Mesenchymal stem cell (in vitro differentiated cells and primary cell): ENCODE results near the gene ROCK1.

ENCODE experiments used
- DNase-seq: peaks from one replicate; pipeline ENCODE4 v3.0.0-alpha.2; 2013
- H2AFZ ChIP-seq: one replicate; pipeline ENCODE4 v1.6.1; 2013; ENCODE audit warnings: low read depth, mild to moderate bottlenecking, control low read depth, inconsistent platforms, low read length, moderate library complexity
- H2AK5ac ChIP-seq: 2 replicates; pipeline ENCODE4 v1.6.1; 2013; ENCODE audit warnings: low read length, moderate library complexity, mild to moderate bottlenecking, inconsistent platforms; ENCODE audit not compliant: severe bottlenecking
- H2BK120ac ChIP-seq: one replicate; pipeline ENCODE4 v1.6.1; 2013; ENCODE audit warnings: low read depth, mild to moderate bottlenecking, inconsistent platforms, low read length, moderate library complexity
- H2BK12ac ChIP-seq, 2 experiments: one replicate each; pipeline ENCODE4 v1.6.1; 2013; ENCODE audit warnings: inconsistent platforms in 2 of 2, low read length in 2 of 2, mild to moderate bottlenecking in 2 of 2, moderate library complexity in 2 of 2, control low read depth in 1 of 2
- H2BK15ac ChIP-seq: one replicate; pipeline ENCODE4 v1.6.1; 2013; ENCODE audit warnings: mild to moderate bottlenecking, low read depth, inconsistent platforms; ENCODE audit not compliant: poor library complexity, severe bottlenecking
- H2BK5ac ChIP-seq: 2 replicates; pipeline ENCODE4 v1.6.1; 2013; ENCODE audit warnings: low read depth, mild to moderate bottlenecking, low read length, control low read depth, inconsistent platforms; ENCODE audit not compliant: poor library complexity, severe bottlenecking
- H3K14ac ChIP-seq, 2 experiments: one replicate each; pipeline ENCODE4 v1.6.1; 2013; ENCODE audit warnings: inconsistent platforms in 2 of 2, low read length in 2 of 2, control low read depth in 1 of 2, mild to moderate bottlenecking in 1 of 2, moderate library complexity in 1 of 2
- H3K18ac ChIP-seq, 2 experiments: one replicate each; pipeline ENCODE4 v1.6.1; 2013; ENCODE audit warnings: inconsistent platforms in 2 of 2, low read length in 2 of 2, control low read depth in 1 of 2, low read depth in 1 of 2, mild to moderate bottlenecking in 1 of 2
- H3K23ac ChIP-seq, 2 experiments: one replicate each; pipeline ENCODE4 v1.6.1; 2013; ENCODE audit warnings: inconsistent platforms in 2 of 2, low read length in 2 of 2, mild to moderate bottlenecking in 2 of 2, moderate library complexity in 2 of 2, control low read depth in 1 of 2
- H3K27ac ChIP-seq: 2 replicates; pipeline ENCODE4 v1.5.1; 2013; ENCODE audit warnings: mild to moderate bottlenecking, moderate library complexity, low read length, control low read depth, inconsistent platforms; ENCODE audit not compliant: poor library complexity, severe bottlenecking
- H3K27me3 ChIP-seq, 2 experiments: 2 replicates each; pipeline versions ENCODE4 v1.6.1 to v1.7.0; 2013; ENCODE audit warnings: low read length in 2 of 2, mild to moderate bottlenecking in 2 of 2, moderate library complexity in 2 of 2, control low read depth in 1 of 2, inconsistent platforms in 1 of 2; ENCODE audit not compliant: control insufficient read depth in 1 of 2, insufficient read depth in 1 of 2
- H3K36me3 ChIP-seq, 2 experiments: 2 replicates each; pipeline versions ENCODE4 v1.6.1 to v1.7.0; 2013; ENCODE audit warnings: low read length in 2 of 2, control low read depth in 1 of 2, inconsistent platforms in 1 of 2, low read depth in 1 of 2, mild to moderate bottlenecking in 1 of 2; ENCODE audit not compliant: insufficient read depth in 2 of 2, control insufficient read depth in 1 of 2
- H3K4ac ChIP-seq, 2 experiments: one replicate each; pipeline ENCODE4 v1.6.1; 2013; ENCODE audit warnings: inconsistent platforms in 2 of 2, low read length in 2 of 2, mild to moderate bottlenecking in 2 of 2, moderate library complexity in 2 of 2, control low read depth in 1 of 2, low read depth in 1 of 2
- H3K4me1 ChIP-seq: 2 replicates; pipeline ENCODE4 v1.6.1; 2013; ENCODE audit warnings: low read depth, low read length, control low read depth; ENCODE audit not compliant: control insufficient read depth, insufficient read depth
- H3K4me2 ChIP-seq: 2 replicates; pipeline ENCODE4 v1.6.1; 2013; ENCODE audit warnings: low read length, mild to moderate bottlenecking, inconsistent platforms; ENCODE audit not compliant: poor library complexity, severe bottlenecking
- H3K4me3 ChIP-seq, 2 experiments: 2 replicates each; pipeline versions ENCODE4 v1.5.1 to v1.7.0; 2013; ENCODE audit warnings: low read length in 2 of 2, mild to moderate bottlenecking in 2 of 2, control low read depth in 1 of 2, low read depth in 1 of 2; ENCODE audit not compliant: insufficient read depth in 1 of 2
- H3K79me1 ChIP-seq: replicated peaks from 2 replicates; pipeline ENCODE4 v1.6.1; 2013; ENCODE audit warnings: mild to moderate bottlenecking, control low read depth, low read length, inconsistent platforms; ENCODE audit not compliant: poor library complexity, severe bottlenecking
- H3K9ac ChIP-seq: 2 replicates; pipeline ENCODE4 v1.7.0; 2013; ENCODE audit warnings: mild to moderate bottlenecking, low read length, moderate library complexity
- H3K9me3 ChIP-seq: 2 replicates; pipeline ENCODE4 v1.7.0; 2013; ENCODE audit warnings: mild to moderate bottlenecking, low read length; ENCODE audit not compliant: control insufficient read depth
- H4K8ac ChIP-seq: one replicate; pipeline ENCODE4 v1.6.1; 2013; ENCODE audit warnings: inconsistent platforms, mild to moderate bottlenecking, low read length, moderate library complexity
- H4K91ac ChIP-seq: one replicate; pipeline ENCODE4 v1.6.1; 2013; ENCODE audit warnings: mild to moderate bottlenecking, low read length, inconsistent platforms
- WGBS: methylation state at CpG from one replicate; pipeline ENCODE4 v1.1.7; 2013; ENCODE audit warnings: mixed read lengths; 5-methylcytosine and 5-hydroxymethylcytosine counted together

ROCK1 gene

DNA sequence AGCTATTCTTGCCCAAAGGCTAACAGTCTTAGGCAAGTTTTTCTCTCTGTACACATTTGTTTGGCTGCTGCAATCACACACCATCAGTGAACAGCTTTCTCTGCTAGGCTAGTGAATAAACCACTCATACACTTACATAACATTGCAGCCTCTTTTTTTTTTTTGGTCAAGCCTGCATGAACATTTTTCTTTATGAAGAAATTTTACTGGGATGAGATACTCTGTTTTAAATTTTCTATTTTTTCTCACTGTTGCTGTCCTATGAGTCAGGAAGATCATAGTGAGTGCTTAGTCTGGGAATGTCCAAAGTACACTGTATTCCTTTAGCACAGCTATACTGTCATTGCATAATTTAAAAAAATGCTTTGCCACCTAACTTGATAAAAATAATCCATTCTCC, 58.5 kb downstream of the ROCK1 start:
- no peak overlapping the region for H2AFZ ChIP-seq
- peaks cover 10% of the 10 kb centered on the region for H3K4me1 ChIP-seq
- H3K18ac ChIP-seq: no peak overlapping the region
- no peak overlapping the region for H3K23ac ChIP-seq
- no peak overlapping the region for H3K4me2 ChIP-seq
- H2BK5ac ChIP-seq: no peak overlapping the region
- H3K79me1 ChIP-seq: peaks cover 16% of the 10 kb centered on the region
- no peak overlapping the region for H3K4ac ChIP-seq
- H2BK120ac ChIP-seq: no peak overlapping the region
- H3K27me3 ChIP-seq: no peaks in the 10 kb centered on the region
- H3K14ac ChIP-seq: no peak overlapping the region
- no peak overlapping the region for H4K91ac ChIP-seq
- H3K36me3 ChIP-seq: peaks cover 0 to under 1% of the 10 kb centered on the region in 2 experiments
- H2BK12ac ChIP-seq: no peak overlapping the region
- no peak overlapping the region for H3K9ac ChIP-seq
- DNase-seq: peak; percentile 88
- H3K9me3 ChIP-seq: no peaks in the 10 kb centered on the region
- H2AK5ac ChIP-seq: no peak overlapping the region
- no peak overlapping the region for H2BK15ac ChIP-seq
- no peak overlapping the region for H4K8ac ChIP-seq
- no peak overlapping the region for H3K4me3 ChIP-seq
- peak overlapping the region; percentile 48 for H3K27ac ChIP-seq

- Histone ChIP-seq H2AK5ac (no peak overlapping the region), H3K4me3 (no peak overlapping the region), H4K91ac (no peak overlapping the region), H3K27me3 (no peaks in the 10 kb centered on the region), H3K14ac (no peak overlapping the region), H3K27ac (no peak overlapping the region), H3K9me3 (no peaks in the 10 kb centered on the region), H3K4ac (no peak overlapping the region), H2BK120ac (no peak overlapping the region), H4K8ac (no peak overlapping the region), H2BK15ac (no peak overlapping the region), H3K36me3 (peaks cover 0 to 6% of the 10 kb centered on the region in 2 experiments), H3K79me1 (peaks cover 18% of the 10 kb centered on the region), H2BK12ac (peak overlapping the region in 1 of 2 experiments; percentile 54), H3K4me1 (peaks cover 7% of the 10 kb centered on the region), H3K4me2 (no peak overlapping the region), H3K9ac (no peak overlapping the region), H2BK5ac (no peak overlapping the region), H3K18ac (no peak overlapping the region), H2AFZ (no peak overlapping the region), H3K23ac (no peak overlapping the region)
- WGBS: 93% methylated on average over 4 of the region's 5 CpGs
- no peak for DNase-seq
Measured at GRCh38 chr18:21052385-21052784, 59.2 kb downstream of the ROCK1 start.

GRCh38 chr18:21051620-21052019, 60.0 kb downstream of the ROCK1 start:
- Histone ChIP-seq H3K4me3 (no peak overlapping the region), H3K4me1 (peaks cover 7% of the 10 kb centered on the region), H2AK5ac (no peak overlapping the region), H4K8ac (no peak overlapping the region), H3K9me3 (no peaks in the 10 kb centered on the region), H2BK15ac (no peak overlapping the region), H2AFZ (no peak overlapping the region), H4K91ac (no peak overlapping the region), H3K23ac (no peak overlapping the region), H3K9ac (no peak overlapping the region), H2BK12ac (no peak overlapping the region), H3K79me1 (peaks cover 17% of the 10 kb centered on the region), H3K27ac (no peak overlapping the region), H3K18ac (no peak overlapping the region), H3K36me3 (peaks cover 0 to 10% of the 10 kb centered on the region in 2 experiments), H3K14ac (no peak overlapping the region), H3K4me2 (no peak overlapping the region), H2BK5ac (no peak overlapping the region), H2BK120ac (no peak overlapping the region), H3K4ac (no peak overlapping the region), H3K27me3 (no peaks in the 10 kb centered on the region)
- WGBS: 100% methylated on average over 1 of the region's 3 CpGs
- DNase-seq: no peak

DNA sequence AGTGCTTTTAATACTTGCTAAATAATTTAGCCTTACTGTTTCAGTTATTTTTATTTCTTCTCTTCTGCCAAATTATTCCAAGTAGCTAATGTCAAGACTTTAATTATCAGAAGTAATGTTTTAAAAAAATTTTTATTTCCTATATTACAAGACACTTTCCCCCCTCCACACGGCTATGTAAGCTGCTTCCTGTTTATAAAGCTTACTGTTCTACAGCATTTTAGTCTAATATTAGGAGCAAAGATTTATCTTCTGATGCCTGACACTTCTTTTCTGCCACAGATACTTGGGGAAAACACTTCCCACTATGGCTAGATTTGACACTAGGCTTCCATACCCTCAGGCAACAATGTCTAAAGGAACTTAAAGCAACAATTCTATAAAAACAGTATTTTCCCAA, 62.3 kb downstream of the ROCK1 start:
- H3K27me3 ChIP-seq: no peaks in the 10 kb centered on the region
- H3K4me2 ChIP-seq: no peak overlapping the region
- H3K4me3 ChIP-seq: no peak overlapping the region
- no peak overlapping the region for H2BK5ac ChIP-seq
- H2BK12ac ChIP-seq: no peak overlapping the region
- no peak overlapping the region for H3K18ac ChIP-seq
- peaks cover 19% of the 10 kb centered on the region for H3K79me1 ChIP-seq
- 17% methylated on average over 1 of the region's 1 CpG for WGBS
- no peak overlapping the region for H3K14ac ChIP-seq
- no peak overlapping the region for H3K4ac ChIP-seq
- H4K8ac ChIP-seq: no peak overlapping the region
- H2BK15ac ChIP-seq: no peak overlapping the region
- peak; percentile 9 for DNase-seq
- H2BK120ac ChIP-seq: no peak overlapping the region
- peaks cover 7% of the 10 kb centered on the region for H3K4me1 ChIP-seq
- H3K9me3 ChIP-seq: no peaks in the 10 kb centered on the region
- H2AK5ac ChIP-seq: no peak overlapping the region
- H4K91ac ChIP-seq: no peak overlapping the region
- H3K23ac ChIP-seq: no peak overlapping the region
- H3K9ac ChIP-seq: no peak overlapping the region
- H3K36me3 ChIP-seq: peaks cover 3 to 21% of the 10 kb centered on the region in 2 experiments
- H3K27ac ChIP-seq: no peak overlapping the region
- H2AFZ ChIP-seq: no peak overlapping the region
